GM13977 (cell line): ENCODE data around the gene IGSF9.

Experiments
- DNase-seq: peaks from one replicate; pipeline ENCODE4 v3.0.0; 2012; ENCODE audit warnings: low spot score
- CTCF ChIP-seq: IDR thresholded peaks from 2 replicates; pipeline ENCODE4 v1.5.1; 2012; ENCODE audit warnings: mild to moderate bottlenecking, control low read depth; ENCODE audit not compliant: insufficient read depth; ENCODE audit errors: extremely low read depth, missing control alignments
- in situ Hi-C: fragments of 300-500 bp; cut with MboI; formaldehyde crosslinking; loops from one replicate; pipeline ENCODE4 v1.12.0; 2022; ENCODE audit warnings: low sequenced_read_pairs, low pct_unique_long_range_greater_than_20kb, mixed read lengths, inconsistent platforms; ENCODE audit not compliant: unreplicated experiment

Gene IGSF9

DNA sequence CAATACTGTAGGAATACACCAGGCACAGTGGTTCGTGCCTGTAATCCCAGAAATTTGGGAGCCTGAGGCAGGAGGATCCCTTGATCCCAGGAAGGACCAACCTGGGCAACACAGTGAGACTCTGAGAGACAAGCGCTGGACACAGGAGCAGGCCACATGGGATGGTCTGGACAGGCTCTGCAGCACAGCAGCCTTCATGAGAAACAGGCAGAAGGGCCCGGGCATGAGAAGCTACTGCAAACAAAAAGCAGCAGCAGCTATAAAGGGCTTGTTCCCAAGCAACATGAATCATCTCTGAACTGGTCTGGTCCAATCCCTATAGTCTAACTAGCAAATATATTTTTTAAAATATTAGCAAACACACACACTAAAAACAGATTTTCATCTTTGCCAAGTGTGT is 44.2 kb upstream of the IGSF9 start:
- in situ Hi-C loops, result no loop called here
- DNase-seq, result no peak
- TF ChIP-seq CTCF, result no peak

- in situ Hi-C loops, result no loop called here
- no peak for TF ChIP-seq CTCF
- DNase-seq, result no peak
Measured at GRCh38 chr1:159988006-159988405, 42.6 kb upstream of the IGSF9 start.

- in situ Hi-C loops, result no loop called here
- DNase-seq, result no peak
- TF ChIP-seq CTCF, result no peak
Measured at GRCh38 chr1:159987186-159987585, 41.8 kb upstream of the IGSF9 start.

DNA sequence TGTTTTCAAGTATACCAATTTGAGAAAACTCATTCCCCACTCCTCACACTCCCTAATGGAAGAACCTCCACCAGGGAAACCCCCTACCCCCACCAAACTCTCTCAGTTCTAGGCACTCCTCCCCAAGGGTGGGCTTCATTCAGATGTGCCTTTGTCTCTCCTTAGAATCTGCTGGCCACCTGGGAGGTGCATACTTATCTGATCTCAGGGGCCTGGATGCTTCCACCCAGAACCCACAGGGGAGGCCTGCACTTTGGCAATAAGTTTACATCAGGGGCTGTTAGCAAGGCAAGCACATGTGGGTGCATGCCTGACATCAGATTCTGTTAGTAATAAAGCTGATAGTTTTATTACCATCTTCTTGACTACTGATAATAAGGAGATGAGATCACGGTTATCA is 41.1 kb upstream of the IGSF9 start:
- DNase-seq, result no peak
- in situ Hi-C loops, result no loop called here
- TF ChIP-seq CTCF, result no peak

DNA sequence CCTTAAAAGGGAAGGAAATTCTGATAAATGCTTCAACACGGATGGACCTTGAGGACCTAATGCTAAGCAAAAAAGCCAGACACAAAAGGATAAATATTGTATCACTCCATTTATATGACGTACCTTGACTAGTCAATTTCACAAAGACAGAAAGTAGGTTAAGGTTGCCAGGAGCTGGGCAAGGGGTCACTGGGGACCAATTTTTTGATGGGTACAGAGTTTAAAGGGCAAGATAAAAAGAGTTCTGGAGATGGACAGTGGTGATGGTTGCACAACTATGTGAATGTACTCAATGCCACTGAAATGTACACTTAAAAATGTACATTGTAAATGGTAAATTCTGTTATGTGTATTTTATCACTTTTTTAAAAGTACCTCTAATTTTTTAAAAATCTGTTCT is 40.7 kb upstream of the IGSF9 start:
- in situ Hi-C loops, result no loop called here
- DNase-seq, result no peak
- TF ChIP-seq CTCF, result no peak

DNA sequence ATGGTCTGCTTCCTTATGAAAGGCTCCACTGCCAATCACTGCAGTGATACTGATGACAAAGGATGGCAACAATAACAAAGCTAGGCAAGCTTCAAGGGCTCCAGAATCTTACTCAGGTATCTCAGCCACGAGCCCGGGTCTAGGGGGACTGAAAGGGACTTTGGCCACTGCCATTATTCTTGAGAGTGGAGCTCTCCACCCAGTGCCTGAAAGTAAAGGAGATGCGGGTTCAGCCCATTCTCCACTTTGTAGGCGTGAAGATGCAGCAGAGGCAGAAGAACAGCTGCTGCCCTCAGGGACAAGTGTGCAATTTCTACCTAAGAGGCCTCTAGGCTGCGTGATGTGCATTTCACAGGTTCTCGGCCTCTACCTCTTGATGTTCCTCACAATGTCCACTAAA is 40.1 kb upstream of the IGSF9 start:
- in situ Hi-C loops, result no loop called here
- DNase-seq, result no peak
- TF ChIP-seq CTCF, result no peak

DNA sequence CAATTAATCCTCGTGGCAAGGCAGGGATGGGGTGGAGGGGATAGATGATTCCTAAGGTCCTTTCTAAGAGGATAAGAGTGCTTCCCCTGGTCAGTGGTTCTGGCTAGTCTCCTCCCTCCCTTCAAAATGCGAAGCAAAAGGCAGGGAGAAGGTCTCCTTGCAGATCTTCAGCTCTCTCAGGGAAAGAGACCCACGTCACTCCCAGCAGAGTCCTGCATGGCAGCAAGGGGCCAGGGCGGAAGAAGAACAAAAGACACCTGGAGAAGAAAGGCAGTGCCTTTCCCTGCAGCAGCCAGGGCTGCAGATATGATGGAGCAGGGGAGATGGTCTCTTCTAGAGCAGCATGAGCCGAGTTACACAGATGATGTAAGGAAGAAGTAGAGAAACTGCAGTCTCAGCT is 38.3 kb upstream of the IGSF9 start:
- in situ Hi-C loops, result no loop called here
- no peak for TF ChIP-seq CTCF
- DNase-seq, result no peak
